Activated T-helper 1 cell treated with anti-CD3 and anti-CD28 coated beads, Interleukin-12 subunit alpha, Interleukin-12 subunit beta, Interleukin-2, Interleukin-4 antibody, amounts not matched to agents 30 ng/mL and 10 ng/mL and 1 ng/mL, durations not matched to agents 14 hours and 24 hours and 36 hours (primary cell): Measurements from ENCODE around the gene USP10. TPM values are rescaled to one million over a fixed set of nuclear protein-coding genes. Genes with fewer than 3 reads are reported as not detected.

Experiments
- DNase-seq: peaks from one replicate; pipeline ENCODE4 v3.0.0; 2021; ENCODE audit warnings: low spot score
- H3K27ac Mint-ChIP-seq: one replicate; pipeline ENCODE4 v1.8.0; 2021; ENCODE audit warnings: mild to moderate bottlenecking, mixed read lengths
- H3K27me3 Mint-ChIP-seq: one replicate; pipeline ENCODE4 v1.8.0; 2022; ENCODE audit warnings: mild to moderate bottlenecking, moderate library complexity, mixed read lengths; ENCODE audit not compliant: insufficient read depth
- H3K36me3 Mint-ChIP-seq: one replicate; pipeline ENCODE4 v1.8.0; 2021; ENCODE audit warnings: low read depth, mixed read lengths
- H3K4me1 Mint-ChIP-seq: one replicate; pipeline ENCODE4 v1.8.0; 2021; ENCODE audit warnings: low read depth, mixed read lengths
- H3K4me3 Mint-ChIP-seq: one replicate; pipeline ENCODE4 v1.8.0; 2021; ENCODE audit warnings: mild to moderate bottlenecking, moderate library complexity, mixed read lengths
- H3K9me3 Mint-ChIP-seq: one replicate; pipeline ENCODE4 v1.8.0; 2021; ENCODE audit warnings: mixed read lengths
- intact Hi-C: fragments of 100-400 bp; cut with micrococcal nuclease; formaldehyde crosslinking; loops from one replicate; pipeline ENCODE4 v1.15.1; 2024
- total RNA-seq: library from RNA; stranded (reverse); gene quantifications from 2 replicates; pipeline ENCODE4 v1.2.3, GENCODE V29; 2022

Gene USP10
- total RNA-seq, 1 donor from 2014 or later = 153 TPM

DNA sequence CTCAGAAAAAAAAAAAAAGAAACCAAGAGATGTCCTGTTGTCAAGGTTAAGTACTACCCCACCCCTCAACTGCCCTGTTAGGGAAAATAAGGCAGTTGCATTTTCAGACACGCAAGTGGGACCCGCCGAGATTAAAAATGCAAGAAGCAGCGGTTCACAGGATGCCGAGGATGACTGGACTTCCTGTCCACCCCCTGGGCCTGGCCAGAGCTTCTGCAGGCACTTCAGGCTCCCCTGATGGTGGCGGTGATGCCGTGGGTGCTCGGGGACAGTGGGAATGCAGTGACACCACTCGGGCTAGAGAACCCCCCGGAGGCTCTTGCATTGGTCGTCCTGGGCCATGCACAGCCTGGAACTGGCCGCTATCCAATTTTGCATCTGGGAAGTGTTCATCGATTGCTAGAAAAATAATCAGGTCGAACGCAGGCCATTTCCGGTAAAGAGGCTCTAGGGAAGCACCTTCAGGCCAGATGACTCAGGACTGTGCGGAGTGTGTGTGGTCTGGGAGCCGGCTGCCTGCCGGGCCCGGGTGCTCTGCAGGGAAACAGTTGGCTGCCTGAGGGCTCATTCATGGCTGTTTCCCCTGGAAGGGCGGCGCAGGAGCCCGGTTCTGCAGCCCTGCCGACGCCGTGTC is 106.6 kb downstream of the USP10 start:
- H3K36me3 Mint-ChIP-seq = no peaks in the 10 kb centered on the region
- no peaks in the 10 kb centered on the region for H3K27me3 Mint-ChIP-seq
- H3K27ac Mint-ChIP-seq = no peak overlapping the region
- no peaks in the 10 kb centered on the region for H3K9me3 Mint-ChIP-seq
- no peak for DNase-seq
- H3K4me1 Mint-ChIP-seq = peaks cover 23% of the 10 kb centered on the region
- H3K4me3 Mint-ChIP-seq = no peak overlapping the region
- intact Hi-C loops = no loop called here

DNA sequence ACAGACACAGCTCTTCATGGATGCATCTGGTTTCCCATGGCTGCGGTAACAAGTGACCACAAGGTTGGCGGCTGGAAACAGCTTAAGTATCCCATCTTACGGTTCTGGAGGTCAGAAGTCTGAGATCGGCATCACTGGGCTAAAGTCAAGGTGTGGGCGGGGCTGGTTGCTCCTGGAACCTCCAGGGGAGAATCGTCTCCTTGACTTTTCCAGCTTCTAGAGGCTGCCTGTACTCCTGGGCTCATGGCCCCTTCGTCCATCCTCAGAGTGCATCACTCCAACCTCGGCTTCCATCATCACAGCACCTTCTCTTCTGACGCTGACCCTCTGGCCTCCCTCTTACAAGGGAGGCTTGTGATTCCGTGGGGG is 107.1 kb downstream of the USP10 start:
- DNase-seq = no peak
- Mint-ChIP-seq H3K27ac (no peak overlapping the region), H3K36me3 (no peaks in the 10 kb centered on the region), H3K4me3 (no peak overlapping the region), H3K4me1 (peaks cover 27% of the 10 kb centered on the region), H3K9me3 (no peaks in the 10 kb centered on the region), H3K27me3 (no peaks in the 10 kb centered on the region)
- intact Hi-C loops = no loop called here

DNA sequence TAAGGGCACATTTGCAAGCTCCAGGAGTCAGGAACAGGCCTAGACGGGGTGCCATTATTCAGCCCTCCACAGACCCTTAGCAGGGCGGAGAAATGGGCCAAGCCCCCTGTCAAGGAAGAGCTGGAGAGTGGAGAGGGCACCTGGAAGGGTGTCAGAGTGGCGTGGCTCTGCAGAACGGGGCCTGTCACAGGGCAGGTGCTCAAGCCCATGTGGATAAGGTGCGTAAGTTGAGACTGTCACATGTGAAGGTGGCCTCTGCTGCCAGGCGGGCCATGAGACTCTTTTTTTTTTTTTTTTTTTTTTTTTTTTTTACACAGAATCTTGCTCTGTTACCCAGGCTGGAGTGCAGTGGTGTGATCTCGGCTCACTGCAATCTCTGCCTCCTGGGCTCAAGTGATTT is 108.0 kb downstream of the USP10 start:
- Mint-ChIP-seq H3K9me3 (no peaks in the 10 kb centered on the region), H3K4me1 (peaks cover 27% of the 10 kb centered on the region), H3K27me3 (no peaks in the 10 kb centered on the region), H3K27ac (no peak overlapping the region), H3K4me3 (no peak overlapping the region), H3K36me3 (no peaks in the 10 kb centered on the region)
- DNase-seq = no peak
- intact Hi-C loops = no loop called here

DNA sequence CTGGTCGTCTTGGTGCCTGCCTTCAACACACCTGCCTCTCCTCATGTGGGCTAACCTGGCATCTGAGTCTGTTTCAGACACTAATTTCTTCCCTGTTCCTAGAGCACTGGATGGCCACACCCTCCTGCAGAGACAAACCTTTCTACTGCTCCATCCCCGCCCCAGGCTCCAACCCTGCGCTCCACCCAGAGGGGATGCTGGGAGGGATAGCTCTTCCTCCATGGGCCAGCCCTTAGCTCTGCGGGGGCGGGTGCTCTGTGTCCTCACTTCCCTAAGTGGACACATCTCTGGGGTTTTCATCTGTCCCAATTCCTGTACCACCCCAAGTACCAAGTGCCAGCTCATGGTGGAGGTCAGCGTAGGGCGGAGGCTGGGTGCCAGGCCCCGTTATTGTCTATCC is 109.0 kb downstream of the USP10 start:
- Mint-ChIP-seq H3K9me3 (no peaks in the 10 kb centered on the region), H3K27me3 (no peaks in the 10 kb centered on the region), H3K36me3 (no peaks in the 10 kb centered on the region), H3K27ac (no peak overlapping the region), H3K4me3 (no peak overlapping the region), H3K4me1 (peaks cover 27% of the 10 kb centered on the region)
- intact Hi-C loops = no loop called here
- DNase-seq = no peak

DNA sequence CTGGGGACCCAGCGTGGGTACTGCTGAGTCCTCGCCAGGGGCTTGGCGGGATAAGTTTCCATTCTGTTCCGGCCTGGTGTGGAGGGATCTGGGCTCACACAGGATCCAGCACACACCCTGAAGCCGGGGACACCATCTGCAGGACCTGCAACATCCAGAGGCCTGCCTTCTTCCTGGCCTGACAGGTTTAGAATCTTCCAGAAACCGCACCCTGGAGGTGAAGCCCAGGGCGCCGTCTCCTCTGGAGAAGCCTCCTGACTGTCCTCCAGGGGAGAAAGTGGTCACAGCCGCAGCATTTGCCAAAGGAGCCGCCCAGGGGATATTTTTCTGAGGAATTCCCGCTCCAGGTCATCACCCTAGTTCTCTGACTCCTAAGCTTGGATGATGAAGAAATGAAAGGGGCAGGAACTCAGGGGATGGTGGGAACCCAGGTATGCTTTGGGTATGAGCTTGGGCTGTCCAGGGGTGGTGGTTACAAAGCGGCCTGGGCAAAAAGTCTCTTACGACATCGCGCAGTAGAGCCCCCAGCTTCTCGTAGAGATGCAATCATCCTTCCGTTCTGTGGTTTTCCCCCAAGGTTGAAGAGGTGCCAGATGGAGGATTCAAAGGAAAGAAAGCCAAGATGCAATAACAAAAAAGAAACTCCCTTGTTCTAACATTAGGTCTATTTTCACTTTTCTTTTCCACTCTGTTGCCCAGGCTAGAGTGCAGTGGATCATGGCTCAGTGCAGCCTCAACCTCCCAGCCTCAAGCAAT is 110.9 kb downstream of the USP10 start:
- intact Hi-C loops = loop anchor here (1.0 to 2.0 kb wide), 2 partner anchors 9 to 56 kb away; partner anchors contain the start of gene CRISPLD2
- peak overlapping the region; percentile 23 for H3K27ac Mint-ChIP-seq
- peak; percentile 51 for DNase-seq
- H3K4me3 Mint-ChIP-seq = peak overlapping the region; percentile 1
- H3K9me3 Mint-ChIP-seq = no peaks in the 10 kb centered on the region
- no peaks in the 10 kb centered on the region for H3K36me3 Mint-ChIP-seq
- no peaks in the 10 kb centered on the region for H3K27me3 Mint-ChIP-seq
- peaks cover 27% of the 10 kb centered on the region for H3K4me1 Mint-ChIP-seq

DNA sequence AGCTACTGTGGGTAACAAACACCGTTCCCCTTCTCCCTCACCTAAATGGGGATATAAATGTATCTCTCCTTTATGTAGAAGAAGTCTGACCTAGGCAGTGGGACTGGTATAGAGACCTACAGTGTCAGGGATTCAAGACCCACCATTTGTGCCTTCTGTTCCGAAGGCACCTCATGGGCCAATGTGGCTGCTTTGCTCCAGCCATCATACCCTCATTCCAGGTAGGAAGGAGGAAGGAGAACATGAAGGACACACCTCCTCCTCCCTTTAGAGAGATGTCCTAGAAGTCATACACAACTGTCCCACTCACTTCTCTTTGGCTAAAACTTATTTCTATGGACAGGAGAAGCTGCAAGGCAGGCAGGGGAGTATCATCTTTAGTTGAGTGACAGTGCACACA is 111.7 kb downstream of the USP10 start:
- Mint-ChIP-seq H3K27ac (no peak overlapping the region), H3K4me1 (peaks cover 23% of the 10 kb centered on the region), H3K9me3 (no peaks in the 10 kb centered on the region), H3K4me3 (no peak overlapping the region), H3K36me3 (no peaks in the 10 kb centered on the region), H3K27me3 (no peaks in the 10 kb centered on the region)
- intact Hi-C loops = loop anchor here (1.0 to 2.0 kb wide), 2 partner anchors 8 to 57 kb away; partner anchors contain the start of gene CRISPLD2
- DNase-seq = no peak

DNA sequence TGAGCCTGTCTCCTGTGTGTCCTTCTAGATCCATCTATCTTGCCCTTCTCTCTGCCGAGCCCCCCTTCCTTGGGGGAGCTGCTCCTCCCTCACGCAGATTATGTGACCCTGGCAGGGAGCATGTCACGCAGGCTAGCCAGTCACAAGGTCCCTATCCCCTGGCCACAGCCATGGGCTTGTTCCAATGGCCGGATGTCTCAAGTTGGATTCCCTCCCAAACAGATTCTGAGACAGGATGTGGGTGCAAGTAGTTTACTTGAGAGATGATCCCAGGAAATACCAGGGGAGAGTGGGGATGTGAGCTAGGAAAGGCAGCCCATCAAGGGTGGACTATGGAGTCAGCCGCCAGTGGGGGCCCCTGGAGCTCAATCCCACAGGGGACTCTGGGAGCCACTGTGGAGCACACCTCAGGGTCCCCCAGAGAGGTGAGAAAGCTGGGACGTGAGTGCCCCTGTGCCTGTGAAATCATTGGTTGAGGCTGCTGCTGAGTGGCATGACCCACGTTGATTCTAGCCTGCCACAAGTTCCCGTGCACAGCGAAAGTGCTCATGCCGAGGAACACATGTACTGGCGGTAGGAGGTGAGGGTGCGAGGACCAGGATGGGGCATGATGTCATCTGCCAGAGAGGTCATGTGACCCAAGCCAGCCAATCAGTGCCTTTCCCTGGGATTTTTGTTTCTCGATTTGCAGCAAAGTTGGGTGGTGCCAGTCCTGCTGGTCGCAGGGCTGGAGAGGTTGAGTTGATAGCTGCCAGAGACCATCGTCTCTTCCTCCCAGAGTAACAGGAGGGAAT is 113.5 kb downstream of the USP10 start:
- no peaks in the 10 kb centered on the region for H3K27me3 Mint-ChIP-seq
- H3K4me3 Mint-ChIP-seq = no peak overlapping the region
- no peak for DNase-seq
- H3K27ac Mint-ChIP-seq = no peak overlapping the region
- H3K9me3 Mint-ChIP-seq = no peaks in the 10 kb centered on the region
- peaks cover 17% of the 10 kb centered on the region for H3K4me1 Mint-ChIP-seq
- intact Hi-C loops = no loop called here
- no peaks in the 10 kb centered on the region for H3K36me3 Mint-ChIP-seq

DNA sequence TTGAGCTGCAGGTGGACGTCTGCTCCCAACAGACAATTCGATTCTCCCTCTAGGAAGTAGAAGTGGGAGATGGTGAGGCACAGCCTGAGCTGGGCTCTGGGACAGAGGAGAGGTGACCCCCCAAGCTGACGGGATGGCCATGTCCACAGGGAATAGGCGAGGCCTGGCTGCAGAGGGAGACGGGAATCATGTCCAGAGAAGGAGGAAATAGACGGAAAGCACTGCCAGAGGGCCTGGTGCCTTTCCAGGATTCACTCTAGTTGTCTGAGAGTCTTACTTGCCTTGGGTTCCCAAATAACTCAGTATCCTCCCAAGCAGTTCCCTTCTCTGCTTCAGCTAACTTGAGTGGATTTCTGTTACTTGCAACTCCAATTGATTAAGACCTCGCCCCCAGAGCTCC is 115.7 kb downstream of the USP10 start:
- Mint-ChIP-seq H3K4me3 (no peak overlapping the region), H3K27me3 (peaks cover 18% of the 10 kb centered on the region), H3K4me1 (peaks cover 19% of the 10 kb centered on the region), H3K9me3 (no peaks in the 10 kb centered on the region), H3K36me3 (no peaks in the 10 kb centered on the region), H3K27ac (no peak overlapping the region)
- intact Hi-C loops = no loop called here
- no peak for DNase-seq

DNA sequence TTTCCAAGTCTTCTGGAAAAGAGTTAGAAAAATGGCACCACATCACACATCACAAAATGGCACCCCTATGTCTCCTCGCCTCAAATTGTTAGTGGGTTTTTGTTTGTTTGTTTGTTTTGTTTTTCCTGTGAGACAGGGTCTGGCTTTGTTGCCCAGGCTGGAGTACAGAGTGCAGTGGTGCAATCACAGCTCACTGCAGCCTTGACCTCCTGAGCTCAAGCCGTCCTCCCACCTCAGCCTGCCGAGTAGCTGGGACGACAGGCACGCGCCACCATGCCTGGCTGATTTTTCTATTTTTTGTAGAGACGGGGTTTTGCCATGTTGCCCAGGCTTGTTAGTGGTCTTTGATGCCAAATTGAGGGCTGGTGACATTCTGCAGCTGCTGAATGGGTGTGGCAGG is 116.2 kb downstream of the USP10 start:
- intact Hi-C loops = no loop called here
- no peaks in the 10 kb centered on the region for H3K36me3 Mint-ChIP-seq
- no peak overlapping the region for H3K27ac Mint-ChIP-seq

DNA sequence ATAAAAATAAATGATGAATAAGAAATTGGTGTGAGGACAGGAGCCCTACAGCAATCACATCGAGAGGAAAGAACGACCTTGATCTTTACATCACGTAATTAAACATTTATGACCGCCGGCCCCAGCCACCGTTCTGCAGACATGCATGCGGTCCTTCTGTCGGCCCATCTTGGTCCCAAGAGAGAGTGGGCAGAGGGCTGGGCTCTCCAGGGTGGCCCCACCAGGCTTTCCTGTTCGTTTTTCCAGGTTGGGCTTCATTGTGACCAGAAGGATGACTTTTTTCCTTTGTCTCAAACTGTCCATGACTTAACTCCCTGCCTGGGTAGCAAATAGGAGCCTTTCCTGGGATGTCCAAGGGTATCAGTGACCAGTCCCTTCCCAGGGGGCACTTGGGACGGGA is 116.7 kb downstream of the USP10 start:
- H3K4me1 Mint-ChIP-seq = peaks cover 12% of the 10 kb centered on the region
- no peaks in the 10 kb centered on the region for H3K36me3 Mint-ChIP-seq
- H3K27ac Mint-ChIP-seq = no peak overlapping the region

More for the DNA sequence above, 116.2 kb downstream of the USP10 start:
- Mint-ChIP-seq H3K4me3 (no peak overlapping the region), H3K9me3 (no peaks in the 10 kb centered on the region), H3K27me3 (peaks cover 20% of the 10 kb centered on the region), H3K4me1 (peaks cover 16% of the 10 kb centered on the region)
- no peak for DNase-seq

DNA sequence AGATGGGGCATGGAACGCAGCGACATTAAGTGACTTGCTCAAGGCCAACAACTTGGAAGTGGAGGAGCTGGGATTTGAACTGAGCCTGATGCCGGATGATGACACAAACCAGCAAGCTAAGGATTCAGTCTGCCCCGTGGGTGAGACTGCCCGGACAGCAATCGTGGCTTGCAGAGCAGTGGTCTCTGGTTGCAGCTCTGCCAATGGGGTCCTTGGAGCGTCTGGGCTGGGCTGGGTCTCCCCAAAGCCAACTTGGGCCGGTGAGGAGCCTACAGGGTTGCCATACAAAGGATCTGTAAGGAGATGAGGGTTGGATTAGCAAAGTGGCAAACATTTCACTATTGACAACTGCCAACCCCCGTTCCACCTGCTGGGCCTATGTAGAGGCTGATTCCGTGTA is 117.4 kb downstream of the USP10 start:
- Mint-ChIP-seq H3K27ac (no peak overlapping the region), H3K9me3 (no peaks in the 10 kb centered on the region)
- intact Hi-C loops = no loop called here

More for the DNA sequence above, 116.7 kb downstream of the USP10 start:
- no peak overlapping the region for H3K4me3 Mint-ChIP-seq
- intact Hi-C loops = no loop called here
- no peaks in the 10 kb centered on the region for H3K9me3 Mint-ChIP-seq
- H3K27me3 Mint-ChIP-seq = peaks cover 24% of the 10 kb centered on the region
- no peak for DNase-seq

DNA sequence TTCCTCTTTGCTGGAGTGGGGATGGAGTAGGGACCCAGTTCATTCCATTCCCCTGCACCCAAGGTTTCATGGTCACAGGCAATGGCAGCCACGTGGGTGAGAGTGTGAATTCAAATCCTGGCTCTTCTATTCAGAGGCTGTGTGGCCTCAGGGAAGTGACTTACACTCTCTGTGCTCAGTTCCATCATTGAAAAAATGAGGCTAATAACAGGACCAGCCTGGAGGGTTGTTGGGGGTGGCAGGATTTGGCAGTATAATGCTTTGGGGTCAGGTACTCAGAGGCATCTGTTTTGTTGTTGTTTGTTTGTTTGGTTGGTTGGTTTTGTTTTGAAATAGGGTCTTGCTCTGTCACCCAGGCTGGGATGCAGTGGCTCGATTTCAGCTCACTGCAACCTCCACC is 117.8 kb downstream of the USP10 start:
- intact Hi-C loops = no loop called here

More for the DNA sequence above, 117.4 kb downstream of the USP10 start:
- Mint-ChIP-seq H3K4me3 (no peak overlapping the region), H3K4me1 (peaks cover 9% of the 10 kb centered on the region), H3K36me3 (no peaks in the 10 kb centered on the region), H3K27me3 (peaks cover 25% of the 10 kb centered on the region)
- no peak for DNase-seq

DNA sequence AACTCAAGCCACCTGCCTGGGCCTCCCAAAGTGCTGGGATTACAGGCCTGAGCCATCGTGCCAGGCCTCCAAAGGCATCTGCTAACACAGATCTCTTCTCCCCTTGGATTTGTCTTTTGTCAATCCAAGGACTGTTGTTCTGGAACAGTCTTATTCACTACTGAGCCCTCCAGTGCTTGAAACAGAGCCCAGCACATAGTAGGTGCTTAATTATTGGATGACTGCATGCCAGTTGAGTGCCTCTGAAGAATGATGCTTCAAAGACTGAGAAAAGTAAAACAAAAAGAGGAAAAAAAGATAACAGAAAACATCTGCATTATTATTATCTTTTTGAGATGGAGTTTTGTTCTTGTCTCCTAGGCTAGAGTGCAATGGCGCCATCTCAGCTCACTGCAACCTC is 118.3 kb downstream of the USP10 start:
- H3K36me3 Mint-ChIP-seq = no peaks in the 10 kb centered on the region
- intact Hi-C loops = no loop called here
- H3K4me1 Mint-ChIP-seq = peaks cover 9% of the 10 kb centered on the region
- peaks cover 25% of the 10 kb centered on the region for H3K27me3 Mint-ChIP-seq
- no peak for DNase-seq
- H3K27ac Mint-ChIP-seq = no peak overlapping the region
- no peak overlapping the region for H3K4me3 Mint-ChIP-seq
- no peaks in the 10 kb centered on the region for H3K9me3 Mint-ChIP-seq

More for the DNA sequence above, 117.8 kb downstream of the USP10 start:
- Mint-ChIP-seq H3K9me3 (no peaks in the 10 kb centered on the region), H3K27me3 (peaks cover 25% of the 10 kb centered on the region), H3K4me1 (peaks cover 9% of the 10 kb centered on the region), H3K36me3 (no peaks in the 10 kb centered on the region), H3K4me3 (no peak overlapping the region), H3K27ac (peak overlapping the region; percentile 34)
- DNase-seq = no peak
